Mesothelial cell of epicardium (in vitro differentiated cells): ENCODE data around the gene CACNB4. TPM values are rescaled to one million over a fixed set of nuclear protein-coding genes. Genes with fewer than 3 reads are reported as not detected.

Source experiments
- DNase-seq, 2 experiments: peaks; one replicate each; pipeline ENCODE4 v3.0.0; 2021; ENCODE audit warnings: low spot score in 2 of 2; ENCODE audit not compliant: unreplicated experiment in 2 of 2
- H3K27ac Mint-ChIP-seq: 2 replicates; pipeline ENCODE4 v1.8.0; 2021; ENCODE audit warnings: mixed read lengths
- H3K27me3 Mint-ChIP-seq: 2 replicates; pipeline ENCODE4 v1.8.0; 2021; ENCODE audit warnings: low read depth, mixed read lengths
- H3K36me3 Mint-ChIP-seq: 2 replicates; pipeline ENCODE4 v1.8.0; 2021; ENCODE audit warnings: mixed read lengths
- H3K4me1 Mint-ChIP-seq: 2 replicates; pipeline ENCODE4 v1.8.0; 2021; ENCODE audit warnings: mixed read lengths
- H3K4me3 Mint-ChIP-seq: 2 replicates; pipeline ENCODE4 v1.8.0; 2021; ENCODE audit warnings: mild to moderate bottlenecking, moderate library complexity, mixed read lengths
- H3K9me3 Mint-ChIP-seq: 2 replicates; pipeline ENCODE4 v1.8.0; 2021; ENCODE audit warnings: mixed read lengths
- total RNA-seq: library from RNA; stranded (reverse); gene quantifications from 3 replicates; pipeline ENCODE4 v1.2.1, GENCODE V29; 2021
- TF ChIP-seq, protein P1 (sequence below): fragments of 200-600 bp; sonication (generic); IDR thresholded peaks from one replicate; pipeline ENCODE4 v1.5.0; 2021; ENCODE audit warnings: antibody characterized with exemption; ENCODE audit not compliant: unreplicated experiment

The CACNB4 gene
- total RNA-seq, 1 donor from 2014 or later, result 4.1 TPM

DNA sequence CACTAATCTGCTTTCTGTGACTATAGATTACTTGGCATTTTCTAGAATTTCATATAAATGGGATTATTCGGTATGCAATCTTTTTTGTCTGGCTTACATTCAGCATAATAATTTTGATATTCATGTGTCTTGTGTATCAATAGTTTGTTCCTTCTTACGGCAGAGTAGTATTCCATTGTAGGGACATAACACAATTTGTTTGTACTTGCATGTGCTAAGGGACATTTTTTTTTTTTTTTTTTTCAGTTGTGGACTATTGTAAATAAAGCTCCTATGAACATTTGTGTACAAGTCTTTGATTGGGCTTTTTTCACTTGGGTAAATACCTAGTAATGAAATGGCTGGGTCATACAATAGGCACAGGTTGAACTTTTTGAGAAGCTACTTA lies 315.7 kb downstream of the CACNB4 start:
- Mint-ChIP-seq H3K36me3 (peaks cover 46% of the 10 kb centered on the region), H3K4me3 (no peak overlapping the region), H3K27me3 (no peaks in the 10 kb centered on the region), H3K4me1 (peaks cover 14% of the 10 kb centered on the region), H3K27ac (no peak overlapping the region), H3K9me3 (peaks cover 13% of the 10 kb centered on the region)
- TF ChIP-seq, protein P1, sequence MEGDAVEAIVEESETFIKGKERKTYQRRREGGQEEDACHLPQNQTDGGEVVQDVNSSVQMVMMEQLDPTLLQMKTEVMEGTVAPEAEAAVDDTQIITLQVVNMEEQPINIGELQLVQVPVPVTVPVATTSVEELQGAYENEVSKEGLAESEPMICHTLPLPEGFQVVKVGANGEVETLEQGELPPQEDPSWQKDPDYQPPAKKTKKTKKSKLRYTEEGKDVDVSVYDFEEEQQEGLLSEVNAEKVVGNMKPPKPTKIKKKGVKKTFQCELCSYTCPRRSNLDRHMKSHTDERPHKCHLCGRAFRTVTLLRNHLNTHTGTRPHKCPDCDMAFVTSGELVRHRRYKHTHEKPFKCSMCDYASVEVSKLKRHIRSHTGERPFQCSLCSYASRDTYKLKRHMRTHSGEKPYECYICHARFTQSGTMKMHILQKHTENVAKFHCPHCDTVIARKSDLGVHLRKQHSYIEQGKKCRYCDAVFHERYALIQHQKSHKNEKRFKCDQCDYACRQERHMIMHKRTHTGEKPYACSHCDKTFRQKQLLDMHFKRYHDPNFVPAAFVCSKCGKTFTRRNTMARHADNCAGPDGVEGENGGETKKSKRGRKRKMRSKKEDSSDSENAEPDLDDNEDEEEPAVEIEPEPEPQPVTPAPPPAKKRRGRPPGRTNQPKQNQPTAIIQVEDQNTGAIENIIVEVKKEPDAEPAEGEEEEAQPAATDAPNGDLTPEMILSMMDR, result no peak
- no peak for DNase-seq

Other genes with a start within 250 kb of the CACNB4 start
- gene STAM2, start 76.7 kb upstream of the CACNB4 start, total RNA-seq, result 29.0 to 30.4 TPM (median 30.3 TPM) in 3 replicates
- gene FMNL2, start 236.1 kb upstream of the CACNB4 start, total RNA-seq, result 50.2 to 52.6 TPM (median 51.5 TPM) in 3 replicates